Measurements from ENCODE around the gene CEP112.

CEP112 gene

DNA sequence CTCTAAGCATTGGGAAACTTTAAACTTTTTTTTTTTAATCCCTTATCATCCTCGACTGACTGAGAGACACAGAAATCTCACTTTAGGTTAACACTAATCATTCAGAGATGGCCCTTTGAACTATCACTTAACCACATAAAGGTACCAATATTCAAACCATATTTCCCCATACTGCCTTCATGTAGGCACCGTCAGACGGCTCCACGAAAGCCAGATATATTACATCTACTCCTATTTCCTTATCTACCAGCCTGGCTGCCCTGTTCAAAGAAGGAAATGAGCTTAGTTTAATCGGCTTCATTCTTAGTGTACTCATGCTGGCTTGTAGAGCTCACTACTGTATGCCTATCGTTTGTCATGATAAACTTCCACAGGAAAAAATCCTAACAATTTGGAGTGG, 270.9 kb downstream of the CEP112 start:
- DNase-seq = no peak

DNA sequence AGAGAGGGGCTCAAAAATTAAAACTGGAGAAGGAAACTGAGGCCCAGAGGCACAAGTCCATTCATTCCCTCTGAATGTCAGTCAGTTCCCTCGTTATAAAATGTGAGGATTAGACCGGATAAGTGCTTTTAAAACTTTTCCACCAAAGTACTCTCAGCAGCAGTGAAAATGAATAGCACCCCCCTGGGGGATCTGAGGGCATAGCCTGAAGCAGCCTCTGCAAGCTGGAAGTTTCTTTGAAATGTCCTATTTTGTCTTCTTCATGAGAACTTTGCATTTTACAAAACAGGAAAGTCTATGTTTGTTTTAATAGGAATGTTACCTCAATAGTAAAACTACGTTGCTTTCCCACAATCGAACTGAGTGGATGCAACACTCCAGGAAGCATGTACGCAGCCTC, 273.0 kb downstream of the CEP112 start:
- no peak for DNase-seq

DNA sequence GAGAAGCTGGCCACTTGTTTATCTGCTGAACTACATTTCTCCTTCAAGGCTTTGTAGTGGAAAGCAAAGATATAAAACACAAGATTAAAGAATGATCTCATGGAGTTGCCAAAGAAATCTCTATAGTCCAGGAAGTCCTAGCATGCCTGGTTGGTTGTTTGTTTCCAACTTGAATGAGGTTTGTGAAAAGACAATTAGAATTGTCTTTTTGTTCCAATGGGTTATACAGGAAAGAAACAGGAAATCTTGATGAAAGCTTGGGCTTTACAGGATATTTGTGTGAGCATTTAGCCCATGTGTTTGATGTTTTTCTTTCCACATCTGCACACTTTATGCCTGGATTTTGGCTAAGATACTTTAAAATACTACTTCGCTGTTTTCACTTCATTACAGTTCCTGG, 273.4 kb downstream of the CEP112 start:
- DNase-seq = no peak

DNA sequence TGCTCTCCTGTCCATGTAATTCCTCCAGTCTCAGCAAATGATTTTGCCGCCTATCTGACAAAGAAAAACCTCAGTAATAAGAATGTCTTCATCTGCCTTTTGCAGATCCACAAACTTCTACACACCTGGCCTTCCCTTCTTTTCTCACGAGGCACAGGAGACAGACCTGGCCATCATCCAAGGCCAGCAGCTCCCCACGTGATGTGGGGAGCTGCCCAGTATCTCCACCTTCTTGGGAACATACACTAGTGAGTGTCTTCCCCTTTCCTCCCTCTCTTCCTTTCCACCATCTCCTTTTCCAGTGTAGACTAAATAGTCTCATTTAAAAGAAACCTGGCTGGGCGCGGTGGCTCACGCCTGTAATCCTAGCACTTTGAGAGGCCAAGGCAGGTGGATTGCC, 274.4 kb downstream of the CEP112 start:
- no peak for DNase-seq

DNA sequence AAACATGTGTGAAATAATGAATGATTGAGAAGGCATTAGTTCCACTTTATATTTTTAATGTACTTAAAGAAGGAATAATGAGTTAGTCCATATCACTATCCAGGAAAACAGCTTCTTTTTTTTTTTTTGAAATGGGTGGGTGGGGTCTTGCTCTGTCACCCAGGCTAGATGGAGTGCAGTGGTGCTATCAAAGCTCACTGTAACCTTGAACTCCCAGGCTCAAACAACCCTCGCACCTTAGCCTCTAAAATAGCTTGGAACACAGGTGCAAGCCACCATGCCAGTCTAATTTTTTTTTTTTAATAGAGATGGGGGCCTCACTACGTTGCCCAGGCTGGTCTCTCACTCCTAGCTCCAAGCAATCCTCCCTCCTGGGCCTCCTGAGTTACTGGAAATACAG, 275.5 kb downstream of the CEP112 start:
- no peak for DNase-seq

DNA sequence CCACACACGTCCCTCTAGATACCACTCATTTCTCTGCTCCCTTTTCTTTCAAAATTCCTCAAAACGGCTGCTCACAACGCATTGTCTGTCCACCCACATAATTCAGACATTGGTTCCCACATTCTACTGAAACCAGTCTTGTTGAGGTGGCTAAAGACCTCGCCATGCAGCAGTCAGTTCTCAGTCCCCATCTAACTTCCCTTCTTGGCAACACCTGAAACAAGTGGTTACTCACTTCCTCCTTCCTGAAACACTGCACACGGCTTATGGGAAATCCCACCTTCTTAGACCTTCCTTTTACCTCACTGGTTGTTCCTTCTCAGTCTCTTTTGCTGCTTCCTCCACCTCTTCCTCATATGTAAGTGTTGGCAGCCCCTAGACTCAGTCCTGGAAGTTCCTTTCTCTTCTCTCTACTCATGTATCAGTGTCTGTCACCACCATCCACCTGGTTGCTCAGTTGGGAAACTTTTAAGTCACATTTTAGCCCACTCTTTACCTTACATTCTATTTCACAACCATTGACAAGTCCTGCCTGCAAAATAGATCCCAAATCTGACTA, 277.1 kb downstream of the CEP112 start:
- no peak for DNase-seq

DNA sequence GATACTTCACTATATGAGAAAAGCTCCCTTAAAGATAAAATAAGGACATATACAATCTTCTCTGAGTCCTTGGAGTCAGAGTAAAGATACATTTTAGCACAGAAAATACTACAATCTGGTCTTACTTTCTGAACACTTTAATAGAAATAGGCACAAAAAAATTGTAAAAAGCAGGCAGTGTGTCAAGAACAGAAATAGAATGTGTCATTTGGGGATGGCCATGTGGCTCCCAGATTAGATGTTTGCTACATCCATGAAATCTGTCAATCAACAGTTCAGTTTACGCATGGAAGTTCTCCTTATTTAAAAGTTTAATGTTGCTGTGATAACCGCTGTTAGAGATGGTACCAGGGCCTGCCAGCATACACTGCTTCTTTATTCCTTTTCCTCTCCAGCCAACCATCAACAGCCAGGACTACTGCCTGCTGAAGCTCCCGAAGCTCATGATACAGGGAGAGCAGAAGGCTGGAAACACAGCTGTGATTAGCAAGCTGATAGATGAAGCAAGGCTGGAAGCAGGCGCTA, 278.5 kb downstream of the CEP112 start:
- DNase-seq = no peak

DNA sequence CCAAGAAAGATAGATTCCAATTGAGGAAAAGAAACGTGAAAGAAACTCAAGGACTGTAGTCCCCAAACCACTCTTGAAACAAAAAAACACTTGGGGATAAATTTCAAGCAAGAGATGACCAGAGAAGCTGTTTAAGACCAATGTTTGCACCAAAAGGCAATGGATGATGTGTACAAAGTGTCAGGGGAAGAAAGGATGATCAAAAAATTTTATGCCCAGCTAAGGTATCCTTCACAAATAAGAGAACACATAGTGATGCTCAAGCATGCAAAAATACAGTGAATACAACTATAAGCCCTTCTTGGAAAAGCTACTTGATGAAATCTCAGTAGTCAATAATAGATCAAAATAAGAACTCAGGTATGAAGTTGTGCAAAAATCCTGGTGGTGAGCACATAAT, 281.1 kb downstream of the CEP112 start:
- no peak for DNase-seq

DNA sequence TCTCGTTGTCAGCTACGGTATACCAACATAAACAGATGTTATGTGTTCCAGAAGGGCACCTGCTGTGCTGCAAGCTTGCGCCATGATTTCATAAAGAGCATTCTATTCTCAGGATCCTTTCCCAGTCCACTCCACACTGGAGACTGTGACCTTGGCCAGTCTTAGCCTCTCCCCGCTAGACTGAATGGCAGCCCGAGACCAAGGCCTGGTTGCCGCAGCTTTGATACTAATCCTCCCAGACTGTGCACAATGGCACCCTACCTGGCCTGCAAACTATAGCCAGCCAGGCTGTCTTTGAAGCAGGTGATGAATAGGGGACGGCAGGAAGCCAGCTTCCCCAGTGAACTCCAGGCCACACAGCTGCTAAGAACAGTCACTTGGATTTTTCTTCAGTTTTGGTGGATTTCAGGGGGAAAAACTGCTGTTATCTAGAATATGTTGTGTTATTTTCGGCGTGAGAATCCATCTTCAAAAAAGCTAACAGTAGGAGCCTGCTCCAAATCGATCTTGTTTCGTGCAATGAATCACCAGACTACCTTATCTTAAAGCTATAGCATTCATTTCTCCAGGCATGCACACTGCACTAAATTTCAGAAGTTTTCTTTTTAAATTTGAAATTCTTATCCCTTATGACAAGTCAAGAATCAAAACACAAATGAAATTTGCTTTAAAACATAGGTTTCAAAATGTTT, 289.0 kb downstream of the CEP112 start:
- no peak for DNase-seq

DNA sequence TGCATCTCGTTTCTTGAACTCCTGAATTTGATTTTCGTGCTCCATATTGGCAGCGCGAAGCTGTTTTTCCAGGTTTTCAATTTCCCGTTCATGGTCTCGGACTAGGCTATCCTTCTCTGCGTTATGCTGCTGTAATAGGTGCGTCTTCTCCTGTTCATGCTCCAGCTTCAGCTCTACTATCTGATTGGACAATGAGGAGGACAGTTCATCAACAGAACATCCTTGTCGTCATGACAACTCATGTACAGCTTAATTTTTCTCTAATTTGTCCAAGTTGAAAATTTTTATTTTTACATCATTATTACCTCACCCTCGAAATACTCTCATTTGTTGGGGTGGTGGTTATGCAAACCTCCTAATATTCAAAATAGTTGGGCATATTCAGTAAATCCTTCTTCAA, 289.8 kb downstream of the CEP112 start:
- no peak for DNase-seq

DNA sequence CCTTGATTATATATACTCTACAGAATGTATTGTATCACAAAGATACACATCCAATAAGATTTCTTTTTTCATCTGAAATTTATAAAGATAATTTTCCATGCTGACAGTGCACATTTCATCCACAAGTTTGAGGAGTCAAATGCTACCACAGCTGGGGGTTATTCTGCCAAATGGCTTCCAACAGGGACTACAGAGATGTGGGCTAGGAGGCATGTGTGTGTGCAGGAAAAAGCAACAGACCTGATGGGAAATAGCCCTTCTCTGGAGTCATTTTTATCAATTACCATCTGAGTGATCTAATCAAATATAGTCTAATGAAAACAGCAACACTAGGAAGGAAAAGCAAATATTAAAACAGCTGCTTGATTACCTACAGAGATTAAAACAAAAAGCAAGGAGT, 290.5 kb downstream of the CEP112 start:
- DNase-seq = no peak

DNA sequence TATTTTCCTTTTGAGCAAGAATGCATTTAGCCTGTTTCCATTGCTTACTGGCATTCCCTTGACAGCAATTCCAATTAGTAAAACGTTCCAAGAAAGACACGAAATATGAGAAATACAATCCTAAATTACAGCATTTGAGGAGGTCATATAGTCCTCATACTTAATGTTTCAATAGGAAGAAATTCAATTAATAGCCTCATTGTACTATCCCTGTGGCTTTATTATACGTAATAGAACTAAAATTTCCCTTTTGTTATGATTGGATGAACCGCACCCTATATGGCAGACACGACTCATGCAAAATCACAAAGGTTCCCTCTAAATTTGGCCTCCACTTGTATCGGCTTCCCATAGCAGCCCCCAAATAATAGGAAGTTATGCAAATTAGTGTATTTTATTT, 291.7 kb downstream of the CEP112 start:
- no peak for DNase-seq

DNA sequence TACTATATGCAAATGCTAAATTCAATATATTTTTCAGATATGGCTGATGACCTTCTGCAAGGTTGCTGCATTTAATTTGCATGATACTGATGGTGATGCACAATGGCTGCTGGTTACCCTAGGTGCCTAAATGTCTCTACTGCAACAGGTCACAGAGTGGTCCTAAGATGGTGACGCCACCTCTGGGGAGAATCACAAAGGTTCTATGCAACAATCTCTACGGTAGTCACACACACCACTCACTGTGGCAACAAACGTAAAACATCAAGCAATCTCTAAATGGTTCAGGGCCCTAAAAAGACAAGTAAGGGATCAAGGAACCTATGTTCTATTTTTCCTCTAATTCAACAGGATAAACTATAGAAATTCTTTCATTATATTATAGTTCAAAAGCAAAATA, 293.3 kb downstream of the CEP112 start:
- DNase-seq = no peak

DNA sequence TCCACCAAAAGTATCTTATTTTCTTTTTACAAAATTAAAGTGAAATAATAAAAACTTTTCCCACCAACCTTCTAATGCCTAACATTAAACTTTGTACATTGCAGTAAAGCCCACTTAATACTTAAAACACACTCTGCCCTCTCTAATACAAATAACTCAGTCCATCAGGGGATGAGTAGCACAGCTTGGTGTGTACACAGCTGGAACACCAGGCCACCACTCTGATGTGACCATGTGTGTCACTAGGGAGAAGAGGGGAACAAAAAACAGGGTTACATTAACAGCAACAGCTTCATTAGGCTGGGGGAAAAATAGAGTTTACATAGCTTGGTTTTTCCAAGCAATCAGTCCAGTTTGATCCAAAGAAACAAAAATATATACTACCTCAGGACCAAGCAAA, 295.0 kb downstream of the CEP112 start:
- DNase-seq = no peak

DNA sequence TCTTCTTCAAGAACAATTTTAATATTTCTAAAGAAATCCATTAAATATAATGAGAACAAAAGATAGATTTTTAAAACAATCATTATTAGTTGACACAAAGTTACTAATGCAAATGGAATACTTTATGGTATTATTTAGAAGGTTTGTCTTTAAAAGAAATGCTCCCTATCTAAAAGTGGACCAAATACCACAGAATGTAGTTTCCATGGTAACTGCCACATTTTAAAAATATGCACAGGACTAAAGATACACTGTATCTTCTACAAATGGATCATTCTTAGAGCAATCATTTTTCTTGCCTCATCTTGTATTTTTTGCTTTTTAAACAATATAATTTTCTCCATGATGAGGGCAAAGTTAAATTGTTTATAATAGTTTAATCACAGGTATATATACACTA, 296.0 kb downstream of the CEP112 start:
- DNase-seq = no peak

DNA sequence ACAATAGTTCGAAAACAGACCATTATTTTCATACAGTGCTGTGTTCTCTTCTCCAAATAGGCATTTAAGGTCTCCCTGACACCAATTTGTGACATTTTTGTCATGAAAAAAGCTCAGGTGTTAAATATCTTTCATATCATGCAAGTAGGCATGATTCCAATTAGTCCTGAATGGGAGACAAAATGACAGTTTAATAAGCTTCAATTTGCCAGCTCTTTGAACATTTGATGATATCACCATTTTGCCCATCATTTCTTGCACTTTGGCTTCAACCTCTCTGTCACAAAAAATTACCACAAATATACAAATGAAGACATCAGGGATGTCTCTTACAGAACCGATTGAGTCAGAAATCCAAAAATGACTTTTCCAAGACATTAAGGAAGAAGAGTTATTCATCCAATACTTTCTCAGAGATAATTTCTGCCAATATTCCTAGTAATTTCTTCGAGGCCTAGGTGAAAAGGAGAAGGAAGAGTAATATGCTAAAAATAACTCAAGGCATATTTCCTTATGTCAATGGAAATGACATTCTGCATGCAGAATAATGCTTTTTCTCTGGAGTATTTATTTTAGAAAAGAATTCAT, 298.1 kb downstream of the CEP112 start:
- no peak for DNase-seq

DNA sequence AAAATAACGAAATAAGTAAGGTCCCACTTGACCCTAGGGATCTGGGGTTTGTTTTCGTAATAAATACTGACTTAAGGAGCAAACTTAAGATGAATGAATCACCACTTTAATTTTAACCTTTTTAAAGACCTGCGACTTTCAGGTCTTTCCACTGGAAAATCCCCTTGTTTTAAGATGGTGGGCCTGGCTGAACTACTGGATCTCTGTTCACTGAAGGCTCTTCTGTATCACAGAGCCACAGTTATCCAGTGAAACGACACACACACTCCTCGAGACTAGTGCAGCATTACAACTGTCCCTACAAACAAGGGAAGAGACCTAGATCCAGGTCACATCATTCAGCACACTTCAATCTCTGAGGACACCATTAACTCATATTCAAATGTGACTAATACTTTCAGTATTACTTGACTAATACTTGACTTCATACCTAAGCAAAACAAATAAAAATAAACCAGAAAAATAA, 299.0 kb downstream of the CEP112 start:
- no peak for DNase-seq

DNA sequence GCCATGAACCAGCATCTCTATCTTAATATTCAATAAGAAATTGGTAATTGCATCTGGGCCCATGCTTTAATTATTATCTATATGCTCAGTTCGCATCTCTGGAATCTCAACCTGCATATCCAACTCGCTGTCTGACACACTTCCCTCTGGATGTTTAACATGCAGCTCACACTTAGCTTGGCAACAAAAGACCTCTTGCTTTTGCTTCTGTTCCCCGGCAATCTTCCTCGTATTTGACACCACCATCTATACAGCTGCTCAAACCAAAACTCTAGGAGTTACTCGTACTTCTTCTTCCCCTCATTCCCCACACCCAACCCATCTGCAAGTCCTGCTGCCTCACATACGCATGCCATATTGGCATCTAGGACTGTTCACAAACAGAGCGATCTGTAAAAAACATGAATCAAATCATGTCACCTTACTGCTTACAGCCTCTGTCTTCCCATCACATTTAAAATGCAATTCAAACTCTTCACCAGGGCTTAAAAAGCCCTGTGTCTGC, 300.6 kb downstream of the CEP112 start:
- no peak for DNase-seq

DNA sequence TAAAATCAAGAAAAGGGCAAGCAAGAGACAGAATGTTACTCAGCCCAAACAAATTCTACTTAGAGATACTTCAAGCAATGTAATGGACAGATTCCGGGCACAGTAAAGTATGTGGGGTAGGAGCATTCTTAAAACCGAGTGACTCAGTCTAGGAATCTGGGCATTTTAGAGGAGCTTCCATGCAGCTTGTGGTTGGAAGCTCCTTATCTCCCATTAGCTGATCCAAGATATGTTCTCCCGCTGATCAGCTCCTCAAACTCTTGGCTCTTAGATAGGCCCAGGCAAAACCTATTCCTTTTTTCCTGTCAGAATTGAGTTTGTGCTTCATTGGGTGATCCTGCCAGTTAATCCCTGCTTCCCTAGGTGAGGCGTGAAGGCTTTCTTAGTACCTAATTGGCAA, 303.3 kb downstream of the CEP112 start:
- no peak for DNase-seq

DNA sequence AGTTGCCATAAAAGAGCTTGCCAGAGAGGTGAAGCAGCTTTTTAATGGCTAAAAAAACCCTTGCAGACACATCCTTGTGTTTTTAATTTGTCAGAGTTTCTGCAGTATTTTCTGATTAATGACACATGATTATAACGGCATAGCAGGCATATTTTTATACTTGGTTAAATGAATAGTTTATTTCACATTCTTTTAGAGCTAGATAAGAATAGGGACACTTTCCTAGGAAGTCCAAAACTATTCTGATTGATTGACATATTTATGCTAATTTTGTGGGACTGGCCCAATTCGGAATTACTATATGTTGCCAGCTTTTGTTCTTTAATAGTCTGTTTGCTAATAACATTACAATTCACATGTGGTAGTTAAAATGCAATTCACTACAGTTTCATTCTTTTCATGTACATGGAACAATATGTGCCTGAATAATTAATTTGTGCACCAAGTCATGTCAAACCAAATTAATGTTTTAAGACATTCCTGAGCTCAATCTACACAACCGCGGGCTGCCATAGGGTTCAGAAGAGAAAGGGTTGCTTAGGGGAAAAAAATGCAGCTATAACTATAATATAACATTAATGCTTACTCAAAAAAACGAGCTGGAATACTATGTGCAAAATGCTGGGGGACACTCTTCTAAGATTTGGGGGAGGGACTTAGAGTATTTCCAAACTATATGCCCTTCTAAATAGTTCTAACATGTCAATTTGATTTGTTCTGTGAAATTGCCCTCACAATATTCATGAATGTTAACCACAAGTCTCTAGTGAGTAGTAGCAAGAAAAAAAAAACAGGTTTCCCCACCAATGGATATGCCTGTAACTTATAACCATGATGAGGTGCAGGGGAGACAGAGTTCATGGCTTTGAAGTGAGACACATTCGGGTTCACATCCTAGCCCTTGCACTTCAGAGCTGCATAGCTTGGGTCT, 305.4 kb downstream of the CEP112 start:
- DNase-seq = no peak

DNA sequence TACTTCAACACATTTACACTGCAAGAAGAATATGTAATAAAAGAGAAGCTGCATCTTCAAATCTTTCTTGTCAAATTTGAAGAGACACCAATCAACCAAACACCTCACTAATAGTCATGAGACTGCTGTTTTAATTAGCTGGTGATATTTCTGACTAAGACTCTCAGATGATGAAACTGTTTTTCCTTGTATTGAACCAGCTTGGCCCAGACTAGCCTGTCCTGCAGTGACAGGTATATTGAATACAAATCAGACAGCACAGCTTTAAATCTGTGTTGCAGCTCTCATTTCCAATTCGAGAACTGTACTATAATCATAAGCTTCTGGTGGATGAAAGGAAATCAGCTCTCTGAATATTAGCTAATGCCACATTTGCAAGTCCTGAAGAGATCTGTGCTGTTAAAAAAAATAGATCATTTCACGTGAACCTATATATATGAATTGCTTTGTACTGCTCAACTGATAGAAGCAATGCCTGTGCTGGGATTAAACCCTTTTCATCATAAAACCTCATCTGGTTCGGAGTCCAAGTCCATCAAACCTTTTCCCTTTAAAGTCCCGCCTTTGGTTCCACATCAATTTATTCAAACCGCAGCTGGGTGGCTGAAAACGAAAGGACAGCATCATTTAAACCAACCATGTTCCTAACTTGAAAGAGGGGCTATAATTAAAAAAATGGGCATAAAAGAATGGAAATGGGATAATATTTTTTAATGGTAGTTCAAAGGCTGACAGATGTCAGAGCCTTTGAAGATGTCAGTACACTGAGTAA, 306.2 kb downstream of the CEP112 start:
- no peak for DNase-seq

DNA sequence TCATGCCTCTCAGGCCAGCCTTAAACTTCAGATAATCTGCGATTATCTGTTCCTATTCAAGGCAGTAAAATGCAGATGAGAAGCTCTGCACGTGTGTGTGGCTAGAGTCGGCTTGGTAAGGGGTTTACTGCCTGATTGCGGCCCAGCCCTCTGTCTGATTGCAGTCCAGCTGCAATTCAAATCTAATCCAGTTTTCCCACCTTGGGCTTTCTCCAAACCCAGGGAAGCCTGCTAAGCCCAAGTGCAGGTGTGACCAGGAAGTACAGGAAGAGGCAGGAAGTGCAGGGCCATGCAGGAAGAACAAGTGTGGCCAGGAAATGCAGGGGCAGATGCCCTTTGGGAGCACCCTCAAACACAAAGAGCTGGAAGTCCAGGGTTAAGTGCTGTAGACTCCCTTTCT, 314.9 kb downstream of the CEP112 start:
- DNase-seq = no peak

All from NCI-H187 (cell line).